ENCODE data around the gene DDX49. TPM values are rescaled to one million over a fixed set of nuclear protein-coding genes. Genes with fewer than 3 reads are reported as not detected.

DDX49 gene
- total RNA-seq, 1 experiment from 2014 or later, result 98.8 TPM

DNA sequence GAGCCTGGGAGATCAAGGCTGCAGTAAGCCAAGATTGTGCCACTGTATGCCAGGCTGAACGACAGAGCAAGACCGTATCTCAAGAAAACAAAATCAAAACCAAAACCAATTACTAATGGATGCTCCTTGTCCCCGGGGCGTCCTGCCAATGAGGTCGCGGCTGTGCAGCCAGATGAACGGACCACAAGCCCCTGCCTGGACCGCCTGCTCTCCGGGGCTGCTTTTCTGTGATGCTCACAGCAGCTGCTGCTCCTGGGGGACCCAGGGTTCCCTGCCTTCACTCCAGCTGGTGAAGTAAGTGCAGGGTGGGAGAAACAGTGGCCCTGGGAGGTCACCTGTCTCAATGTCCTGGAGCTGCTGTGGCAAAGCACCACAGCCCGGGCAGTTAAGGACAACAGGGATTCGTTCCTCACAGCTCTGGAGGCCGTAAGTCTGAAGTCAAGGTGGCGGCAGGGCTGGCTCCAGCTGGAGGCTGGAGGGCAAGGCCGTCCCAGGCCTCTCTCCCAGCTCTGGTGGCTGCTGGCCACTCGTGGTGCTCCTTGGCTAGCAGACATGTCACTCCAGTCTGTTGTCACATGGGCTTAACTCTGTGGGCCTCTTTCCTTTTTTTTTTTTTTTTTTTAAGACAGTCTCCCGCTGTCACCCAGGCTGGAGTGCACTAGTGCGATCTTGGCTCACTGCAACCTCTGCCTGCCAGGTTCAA lies 10.4 kb upstream of the DDX49 start:
- Mint-ChIP-seq H3K4me3 (ENCODE audit: unreplicated experiment) (no peak overlapping the region), H3K27ac (ENCODE audit: low read depth, unreplicated experiment) (no peak overlapping the region), H3K36me3 (ENCODE audit: insufficient read depth, unreplicated experiment) (peaks cover 37% of the 10 kb centered on the region), H3K4me1 (ENCODE audit: insufficient read depth, unreplicated experiment) (no peaks in the 10 kb centered on the region), H3K9me3 (ENCODE audit: unreplicated experiment) (no peaks in the 10 kb centered on the region), H3K27me3 (ENCODE audit: insufficient read depth, unreplicated experiment) (no peaks in the 10 kb centered on the region)
- intact Hi-C loops (cut with micrococcal nuclease), result no loop called here
- BruUV-seq (replicated peaks), result no TSS peak
- ChIA-PET CTCF (no interaction called here), POLR2A (interaction anchor here (1.1 to 3.3 kb wide), 3 partner anchors 9 to 77 kb away, joined by 3 to 12 read pairs (median 4); partner anchors contain the start of genes COPE and DDX49)
- TF ChIP-seq, protein P1, sequence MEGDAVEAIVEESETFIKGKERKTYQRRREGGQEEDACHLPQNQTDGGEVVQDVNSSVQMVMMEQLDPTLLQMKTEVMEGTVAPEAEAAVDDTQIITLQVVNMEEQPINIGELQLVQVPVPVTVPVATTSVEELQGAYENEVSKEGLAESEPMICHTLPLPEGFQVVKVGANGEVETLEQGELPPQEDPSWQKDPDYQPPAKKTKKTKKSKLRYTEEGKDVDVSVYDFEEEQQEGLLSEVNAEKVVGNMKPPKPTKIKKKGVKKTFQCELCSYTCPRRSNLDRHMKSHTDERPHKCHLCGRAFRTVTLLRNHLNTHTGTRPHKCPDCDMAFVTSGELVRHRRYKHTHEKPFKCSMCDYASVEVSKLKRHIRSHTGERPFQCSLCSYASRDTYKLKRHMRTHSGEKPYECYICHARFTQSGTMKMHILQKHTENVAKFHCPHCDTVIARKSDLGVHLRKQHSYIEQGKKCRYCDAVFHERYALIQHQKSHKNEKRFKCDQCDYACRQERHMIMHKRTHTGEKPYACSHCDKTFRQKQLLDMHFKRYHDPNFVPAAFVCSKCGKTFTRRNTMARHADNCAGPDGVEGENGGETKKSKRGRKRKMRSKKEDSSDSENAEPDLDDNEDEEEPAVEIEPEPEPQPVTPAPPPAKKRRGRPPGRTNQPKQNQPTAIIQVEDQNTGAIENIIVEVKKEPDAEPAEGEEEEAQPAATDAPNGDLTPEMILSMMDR (IDR thresholded peaks at IDR 0.05; ENCODE audit: unreplicated experiment), result no peak
- DNase-seq (ENCODE audit: unreplicated experiment), result no peak

DNA sequence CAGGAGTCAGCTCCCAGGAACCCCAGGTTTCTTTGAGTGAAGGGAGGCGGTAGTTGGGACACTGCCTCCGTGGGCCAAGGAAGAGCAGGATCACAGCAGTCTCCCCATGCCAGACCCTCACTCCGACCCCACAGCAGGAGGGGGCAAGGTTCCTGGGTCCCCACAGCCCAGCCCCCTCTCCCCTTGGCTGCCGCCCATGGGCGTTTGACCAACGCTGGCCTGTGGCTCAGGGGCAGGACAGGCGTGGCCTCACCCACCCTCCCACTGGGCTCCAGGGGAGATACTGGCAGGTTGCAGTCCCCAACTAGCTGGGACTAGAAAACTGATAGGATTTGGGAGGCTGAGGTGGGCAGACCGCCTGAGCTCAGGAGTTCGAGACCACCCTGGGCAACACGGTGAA lies 9.5 kb upstream of the DDX49 start:
- H3K27me3 Mint-ChIP-seq (ENCODE audit: insufficient read depth, unreplicated experiment), result no peaks in the 10 kb centered on the region
- no TSS peak for BruUV-seq (replicated peaks)
- CTCF ChIA-PET, result no interaction called here
- no peaks in the 10 kb centered on the region for H3K9me3 Mint-ChIP-seq (ENCODE audit: unreplicated experiment)
- DNase-seq (ENCODE audit: unreplicated experiment), result no peak
- H3K27ac Mint-ChIP-seq (ENCODE audit: low read depth, unreplicated experiment), result no peak overlapping the region
- intact Hi-C loops (cut with micrococcal nuclease), result no loop called here
- no peak overlapping the region for H3K4me3 Mint-ChIP-seq (ENCODE audit: unreplicated experiment)
- POLR2A ChIA-PET, result interaction anchor here (1.3 kb wide), 1 partner anchor 9 kb away, joined by 4 read pairs; the partner anchor contains the start of genes COPE and DDX49
- TF ChIP-seq, protein P1 (IDR thresholded peaks at IDR 0.05; ENCODE audit: unreplicated experiment), result no peak
- H3K36me3 Mint-ChIP-seq (ENCODE audit: insufficient read depth, unreplicated experiment), result peaks cover 44% of the 10 kb centered on the region
- no peaks in the 10 kb centered on the region for H3K4me1 Mint-ChIP-seq (ENCODE audit: insufficient read depth, unreplicated experiment)

DNA sequence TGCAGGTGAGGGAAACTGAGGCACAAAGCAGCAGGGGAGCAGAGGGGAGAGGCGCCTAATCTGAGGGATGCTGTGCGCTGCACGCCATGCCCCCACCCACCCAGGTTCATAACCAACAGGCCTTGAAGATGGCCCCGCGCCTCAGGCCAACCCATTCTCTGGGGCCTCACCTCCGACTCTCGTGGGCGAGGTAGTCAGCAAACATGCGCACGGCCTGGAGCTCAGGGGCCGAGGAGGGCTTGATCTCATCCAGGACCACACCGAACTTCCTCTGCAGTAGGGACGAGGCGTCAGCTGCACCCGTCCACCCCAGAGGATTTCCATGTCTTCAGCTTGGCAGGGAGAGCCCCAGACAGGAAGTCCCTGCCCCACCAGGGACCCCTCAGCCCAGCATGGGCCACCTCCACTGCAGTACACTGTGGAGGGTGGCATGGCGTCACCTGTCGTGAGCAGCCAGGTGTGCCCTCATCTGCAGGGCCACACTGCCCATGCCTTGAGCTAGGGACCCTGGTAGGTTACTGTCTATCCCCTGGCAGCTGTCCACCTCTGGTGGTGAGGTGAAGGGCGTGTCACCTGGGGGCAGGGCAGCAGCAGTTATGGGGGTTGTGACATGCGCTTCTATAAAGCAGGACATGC lies 8.6 kb upstream of the DDX49 start:
- Mint-ChIP-seq H3K4me1 (ENCODE audit: insufficient read depth, unreplicated experiment) (no peaks in the 10 kb centered on the region), H3K4me3 (ENCODE audit: unreplicated experiment) (no peak overlapping the region), H3K9me3 (ENCODE audit: unreplicated experiment) (no peaks in the 10 kb centered on the region), H3K27ac (ENCODE audit: low read depth, unreplicated experiment) (peak overlapping the region; percentile 39), H3K36me3 (ENCODE audit: insufficient read depth, unreplicated experiment) (peaks cover 52% of the 10 kb centered on the region), H3K27me3 (ENCODE audit: insufficient read depth, unreplicated experiment) (no peaks in the 10 kb centered on the region)
- BruUV-seq (replicated peaks), result no TSS peak
- ChIA-PET CTCF (interaction anchor here (0.6 to 1.2 kb wide), 2 partner anchors 40 to 76 kb away, joined by 3 to 5 read pairs; no protein-coding TSS in a partner anchor), POLR2A (interaction anchor here (0.7 kb wide), 1 partner anchor 8 kb away, joined by 4 read pairs; the partner anchor contains the start of genes COPE and DDX49)
- intact Hi-C loops (cut with micrococcal nuclease), result no loop called here
- TF ChIP-seq, protein P1 (IDR thresholded peaks at IDR 0.05; ENCODE audit: unreplicated experiment), result no peak
- DNase-seq (ENCODE audit: unreplicated experiment), result no peak

DNA sequence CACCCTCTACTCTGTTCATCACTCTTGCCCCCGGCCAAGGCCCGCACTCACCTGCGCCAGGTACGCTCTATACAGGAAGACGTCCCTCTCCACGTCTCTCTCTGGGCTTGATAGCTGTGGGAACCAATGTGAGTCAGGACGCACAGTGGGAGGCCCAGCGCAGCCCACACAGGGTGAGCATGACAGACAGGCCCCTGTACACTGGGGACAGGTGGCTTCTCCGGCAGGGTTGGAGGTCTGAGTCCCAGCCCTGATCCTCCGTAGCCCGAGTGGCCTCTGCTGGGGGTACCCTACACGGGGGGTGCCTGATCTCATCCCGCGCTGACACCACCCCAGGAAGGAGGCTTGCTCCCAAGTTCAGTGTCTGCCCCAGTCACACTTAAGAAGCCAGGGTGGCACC lies 6.6 kb upstream of the DDX49 start:
- Mint-ChIP-seq H3K36me3 (ENCODE audit: insufficient read depth, unreplicated experiment) (peaks cover 54% of the 10 kb centered on the region), H3K27ac (ENCODE audit: low read depth, unreplicated experiment) (no peak overlapping the region), H3K27me3 (ENCODE audit: insufficient read depth, unreplicated experiment) (no peaks in the 10 kb centered on the region), H3K9me3 (ENCODE audit: unreplicated experiment) (no peaks in the 10 kb centered on the region), H3K4me1 (ENCODE audit: insufficient read depth, unreplicated experiment) (peaks cover 9% of the 10 kb centered on the region), H3K4me3 (ENCODE audit: unreplicated experiment) (no peak overlapping the region)
- TF ChIP-seq, protein P1 (IDR thresholded peaks at IDR 0.05; ENCODE audit: unreplicated experiment), result no peak
- no peak for DNase-seq (ENCODE audit: unreplicated experiment)
- CTCF ChIA-PET, result interaction anchor here (0.6 to 1.9 kb wide), 2 partner anchors 74 to 249 kb away, joined by 3 to 7 read pairs; no protein-coding TSS in a partner anchor
- BruUV-seq (replicated peaks), result no TSS peak
- intact Hi-C loops (cut with micrococcal nuclease), result no loop called here
- POLR2A ChIA-PET, result no interaction called here

All from MCF 10A (cell line).